ENCODE measurements around the gene COX17. TPM values are rescaled to one million over a fixed set of nuclear protein-coding genes. Genes with fewer than 3 reads are reported as not detected.

COX17 gene
- total RNA-seq, 1 donor from 2014 or later: 22.8 TPM

GRCh38 chr3:119676020-119676419, 1.2 kb downstream of the COX17 start:
- Histone ChIP-seq H2AFZ (ENCODE audit: low read depth, low read length) (no peak overlapping the region), H3K9ac (ENCODE audit: low read length) (peak overlapping the region; percentile 82), H4K20me1 (ENCODE audit: insufficient read depth, low read length) (no peaks in the 10 kb centered on the region), H3K27me3 (ENCODE audit: insufficient read depth, low read length) (no peaks in the 10 kb centered on the region), H3K36me3 (ENCODE audit: insufficient read depth, low read length) (peaks cover 6% of the 10 kb centered on the region), H3K4me3 (ENCODE audit: insufficient read depth, low read depth, low read length) (peak overlapping the region; percentile 95), H3K9me3 (ENCODE audit: insufficient read depth, low read depth, low read length) (no peaks in the 10 kb centered on the region), H3K79me2 (ENCODE audit: insufficient read depth, low read length) (peaks cover 14% of the 10 kb centered on the region), H3K4me1 (ENCODE audit: insufficient read depth, low read length) (peaks cover 7% of the 10 kb centered on the region), H3K4me2 (ENCODE audit: low read length) (peak overlapping the region; percentile 96), H3K27ac (ENCODE audit: low read depth, low read length) (no peak overlapping the region)
- no peak for TF ChIP-seq EZH2 (IDR thresholded peaks at IDR 0.05; ENCODE audit: insufficient read depth, low read length)
- TF ChIP-seq, protein P1, sequence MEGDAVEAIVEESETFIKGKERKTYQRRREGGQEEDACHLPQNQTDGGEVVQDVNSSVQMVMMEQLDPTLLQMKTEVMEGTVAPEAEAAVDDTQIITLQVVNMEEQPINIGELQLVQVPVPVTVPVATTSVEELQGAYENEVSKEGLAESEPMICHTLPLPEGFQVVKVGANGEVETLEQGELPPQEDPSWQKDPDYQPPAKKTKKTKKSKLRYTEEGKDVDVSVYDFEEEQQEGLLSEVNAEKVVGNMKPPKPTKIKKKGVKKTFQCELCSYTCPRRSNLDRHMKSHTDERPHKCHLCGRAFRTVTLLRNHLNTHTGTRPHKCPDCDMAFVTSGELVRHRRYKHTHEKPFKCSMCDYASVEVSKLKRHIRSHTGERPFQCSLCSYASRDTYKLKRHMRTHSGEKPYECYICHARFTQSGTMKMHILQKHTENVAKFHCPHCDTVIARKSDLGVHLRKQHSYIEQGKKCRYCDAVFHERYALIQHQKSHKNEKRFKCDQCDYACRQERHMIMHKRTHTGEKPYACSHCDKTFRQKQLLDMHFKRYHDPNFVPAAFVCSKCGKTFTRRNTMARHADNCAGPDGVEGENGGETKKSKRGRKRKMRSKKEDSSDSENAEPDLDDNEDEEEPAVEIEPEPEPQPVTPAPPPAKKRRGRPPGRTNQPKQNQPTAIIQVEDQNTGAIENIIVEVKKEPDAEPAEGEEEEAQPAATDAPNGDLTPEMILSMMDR (IDR thresholded peaks at IDR 0.05; ENCODE audit: insufficient read depth, low read depth, low read length): no peak
- no peaks in the 10 kb centered on the region for H3K27me3 Mint-ChIP-seq (ENCODE audit: low read depth, unreplicated experiment)
- DNase-seq (ENCODE audit: low read depth): no peak
- peaks cover 11% of the 10 kb centered on the region for H3K4me1 Mint-ChIP-seq (ENCODE audit: low read depth, unreplicated experiment)
- peak overlapping the region; percentile 96 for H3K4me3 Mint-ChIP-seq (ENCODE audit: unreplicated experiment)
- peaks cover 3% of the 10 kb centered on the region for H3K36me3 Mint-ChIP-seq (ENCODE audit: low read depth, unreplicated experiment)
- H3K9me3 Mint-ChIP-seq (ENCODE audit: unreplicated experiment): no peaks in the 10 kb centered on the region
- no peak for FAIRE-seq
- H3K27ac Mint-ChIP-seq (ENCODE audit: unreplicated experiment): peak overlapping the region; percentile 64

DNA sequence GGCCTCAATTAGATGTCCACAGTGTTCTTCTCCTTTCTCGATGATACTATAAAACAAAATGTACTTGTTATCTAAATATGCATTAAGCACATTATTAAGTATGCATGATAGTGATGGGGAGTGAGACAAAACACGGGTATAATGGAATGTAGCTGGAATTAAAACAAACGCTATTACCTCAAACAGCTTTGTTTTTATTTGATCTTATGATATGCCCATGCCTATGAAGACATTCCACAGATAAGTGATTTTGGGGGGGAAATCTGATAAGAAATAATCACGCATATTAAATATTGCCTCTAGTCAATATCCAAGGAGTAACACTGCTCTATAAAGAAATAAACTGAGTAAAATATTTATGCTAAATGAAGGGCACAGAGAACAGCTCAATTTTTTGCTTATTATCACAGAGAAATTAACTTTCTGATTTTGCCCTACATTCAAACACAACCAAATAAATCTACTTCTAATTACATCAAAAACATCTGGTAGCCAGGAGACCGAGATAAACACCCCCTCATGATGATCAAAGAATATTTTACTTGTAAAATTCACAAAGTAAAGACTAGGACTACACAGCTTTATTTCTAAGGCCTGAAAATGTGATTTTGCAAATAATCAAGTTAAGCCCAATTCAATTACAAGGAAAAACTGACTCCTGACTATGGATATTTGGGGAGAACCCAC, 1.9 kb downstream of the COX17 start:
- DNase-seq (ENCODE audit: low read depth) (no peak), FAIRE-seq (no peak)
- H3K9me3 ChIP-seq (ENCODE audit: insufficient read depth, low read depth, low read length): no peaks in the 10 kb centered on the region
- Mint-ChIP-seq H3K27me3 (ENCODE audit: low read depth, unreplicated experiment) (no peaks in the 10 kb centered on the region), H3K9me3 (ENCODE audit: unreplicated experiment) (no peaks in the 10 kb centered on the region), H3K27ac (ENCODE audit: unreplicated experiment) (no peak overlapping the region), H3K36me3 (ENCODE audit: low read depth, unreplicated experiment) (peaks cover 3% of the 10 kb centered on the region), H3K4me3 (ENCODE audit: unreplicated experiment) (peak overlapping the region; percentile 96), H3K4me1 (ENCODE audit: low read depth, unreplicated experiment) (peaks cover 11% of the 10 kb centered on the region)
- no peak overlapping the region for H3K27ac ChIP-seq (ENCODE audit: low read depth, low read length)
- no peak overlapping the region for H3K4me3 ChIP-seq (ENCODE audit: insufficient read depth, low read depth, low read length)
- H2AFZ ChIP-seq (ENCODE audit: low read depth, low read length): no peak overlapping the region
- H3K79me2 ChIP-seq (ENCODE audit: insufficient read depth, low read length): peaks cover 14% of the 10 kb centered on the region
- H4K20me1 ChIP-seq (ENCODE audit: insufficient read depth, low read length): no peaks in the 10 kb centered on the region
- H3K27me3 ChIP-seq (ENCODE audit: insufficient read depth, low read length): no peaks in the 10 kb centered on the region
- H3K4me1 ChIP-seq (ENCODE audit: insufficient read depth, low read length): peaks cover 7% of the 10 kb centered on the region
- peaks cover 6% of the 10 kb centered on the region for H3K36me3 ChIP-seq (ENCODE audit: insufficient read depth, low read length)
- H3K4me2 ChIP-seq (ENCODE audit: low read length): peak overlapping the region; percentile 96
- TF ChIP-seq, protein P1 (IDR thresholded peaks at IDR 0.05; ENCODE audit: insufficient read depth, low read depth, low read length): no peak
- no peak for TF ChIP-seq EZH2 (IDR thresholded peaks at IDR 0.05; ENCODE audit: insufficient read depth, low read length)
- no peak overlapping the region for H3K9ac ChIP-seq (ENCODE audit: low read length)

- no peak overlapping the region for H2AFZ ChIP-seq (ENCODE audit: low read depth, low read length)
- no peaks in the 10 kb centered on the region for H4K20me1 ChIP-seq (ENCODE audit: insufficient read depth, low read length)
- no peak overlapping the region for H3K27ac ChIP-seq (ENCODE audit: low read depth, low read length)
- Mint-ChIP-seq H3K27me3 (ENCODE audit: low read depth, unreplicated experiment) (no peaks in the 10 kb centered on the region), H3K4me1 (ENCODE audit: low read depth, unreplicated experiment) (peaks cover 16% of the 10 kb centered on the region), H3K36me3 (ENCODE audit: low read depth, unreplicated experiment) (peaks cover 3% of the 10 kb centered on the region), H3K27ac (ENCODE audit: unreplicated experiment) (no peak overlapping the region), H3K9me3 (ENCODE audit: unreplicated experiment) (no peaks in the 10 kb centered on the region), H3K4me3 (ENCODE audit: unreplicated experiment) (no peak overlapping the region)
- TF ChIP-seq, protein P1 (IDR thresholded peaks at IDR 0.05; ENCODE audit: insufficient read depth, low read depth, low read length): no peak
- TF ChIP-seq EZH2 (IDR thresholded peaks at IDR 0.05; ENCODE audit: insufficient read depth, low read length): no peak
- peaks cover 9% of the 10 kb centered on the region for H3K4me1 ChIP-seq (ENCODE audit: insufficient read depth, low read length)
- H3K9ac ChIP-seq (ENCODE audit: low read length): no peak overlapping the region
- no peak overlapping the region for H3K4me2 ChIP-seq (ENCODE audit: low read length)
- FAIRE-seq: no peak
- no peaks in the 10 kb centered on the region for H3K27me3 ChIP-seq (ENCODE audit: insufficient read depth, low read length)
- H3K4me3 ChIP-seq (ENCODE audit: insufficient read depth, low read depth, low read length): no peak overlapping the region
- no peaks in the 10 kb centered on the region for H3K9me3 ChIP-seq (ENCODE audit: insufficient read depth, low read depth, low read length)
- no peak for DNase-seq (ENCODE audit: low read depth)
- peaks cover 6% of the 10 kb centered on the region for H3K36me3 ChIP-seq (ENCODE audit: insufficient read depth, low read length)
- H3K79me2 ChIP-seq (ENCODE audit: insufficient read depth, low read length): peaks cover 14% of the 10 kb centered on the region
These were observed 3.3 kb downstream of the COX17 start for GRCh38 chr3:119673875-119674274.
